DOHH2 (cell line): ENCODE data around the gene HIVEP1.

Experiments
- H3F3A ChIP-seq: fragments of 200-600 bp; sonication (generic), shearing (Covaris generic); 2 replicates; pipeline ENCODE4 v1.6.0; 2016; ENCODE audit warnings: antibody characterized with exemption, mild to moderate bottlenecking; ENCODE audit not compliant: control insufficient read depth, insufficient read depth
- H3K27ac ChIP-seq: fragments of 200-600 bp; sonication (generic); 2 replicates; pipeline ENCODE4 v1.5.1; 2014; ENCODE audit warnings: low read depth, mild to moderate bottlenecking, low read length, moderate library complexity
- H3K27me3 ChIP-seq: fragments of 200-600 bp; sonication (generic); 2 replicates; pipeline ENCODE4 v1.6.1; 2014; ENCODE audit warnings: mild to moderate bottlenecking, low read length, mixed read lengths; ENCODE audit not compliant: control insufficient read depth
- H3K36me3 ChIP-seq: fragments of 200-600 bp; sonication (generic); 2 replicates; pipeline ENCODE4 v1.6.1; 2014; ENCODE audit warnings: mild to moderate bottlenecking, low read length, moderate library complexity, mixed read lengths; ENCODE audit not compliant: control insufficient read depth
- H3K4me1 ChIP-seq: fragments of 200-600 bp; sonication (generic); 2 replicates; pipeline ENCODE4 v1.6.1; 2014; ENCODE audit warnings: mild to moderate bottlenecking, low read length, mixed read lengths; ENCODE audit not compliant: control insufficient read depth
- H3K4me2 ChIP-seq: fragments of 200-600 bp; sonication (generic); 2 replicates; pipeline ENCODE4 v1.6.0; 2014; ENCODE audit warnings: mild to moderate bottlenecking, low read length, moderate library complexity
- H3K4me3 ChIP-seq: fragments of 200-600 bp; sonication (generic); 2 replicates; pipeline ENCODE4 v1.5.1; 2014; ENCODE audit warnings: mild to moderate bottlenecking, low read length, mixed read lengths
- H3K79me2 ChIP-seq: fragments of 200-600 bp; sonication (generic); 2 replicates; pipeline ENCODE4 v1.6.1; 2014; ENCODE audit warnings: mild to moderate bottlenecking, low read length, mixed read lengths; ENCODE audit not compliant: control insufficient read depth
- H3K9me2 ChIP-seq: fragments of 200-600 bp; sonication (generic); replicated peaks from 2 replicates; pipeline ENCODE4 v1.6.1; 2014; ENCODE audit warnings: mild to moderate bottlenecking, low read length, mixed read lengths; ENCODE audit not compliant: control insufficient read depth
- H3K9me3 ChIP-seq: fragments of 200-600 bp; sonication (generic); 2 replicates; pipeline ENCODE4 v1.6.1; 2014; ENCODE audit warnings: antibody characterized with exemption, low read length, mixed read lengths; ENCODE audit not compliant: control insufficient read depth, insufficient read depth
- H4K20me1 ChIP-seq: fragments of 200-600 bp; sonication (generic); 2 replicates; pipeline ENCODE4 v1.6.0; 2014; ENCODE audit warnings: low read depth, mild to moderate bottlenecking, antibody characterized with exemption, low read length, moderate library complexity; ENCODE audit not compliant: control insufficient read depth, insufficient read depth
- CTCF ChIP-seq: fragments of 200-600 bp; sonication (generic); IDR thresholded peaks from one replicate; pipeline ENCODE4 v1.5.1; 2014; ENCODE audit warnings: antibody characterized with exemption, mild to moderate bottlenecking, low read depth, low read length; ENCODE audit not compliant: poor library complexity, severe bottlenecking
- EZH2phosphoT487 ChIP-seq: fragments of 200-600 bp; sonication (generic); IDR thresholded peaks from 2 replicates; pipeline ENCODE4 v1.6.1; 2017; ENCODE audit warnings: borderline replicate concordance, mild to moderate bottlenecking, antibody characterized with exemption, low read length, moderate library complexity, mixed read lengths

Gene HIVEP1

GRCh38 chr6:11992086-11992485, 20.0 kb upstream of the HIVEP1 start:
- Histone ChIP-seq H3K27me3 (no peaks in the 10 kb centered on the region), H3K79me2 (no peaks in the 10 kb centered on the region), H3K4me3 (no peak overlapping the region), H3F3A (no peaks in the 10 kb centered on the region), H4K20me1 (no peaks in the 10 kb centered on the region), H3K36me3 (no peaks in the 10 kb centered on the region), H3K4me1 (no peaks in the 10 kb centered on the region), H3K9me2 (no peaks in the 10 kb centered on the region), H3K27ac (no peak overlapping the region), H3K9me3 (no peaks in the 10 kb centered on the region), H3K4me2 (no peak overlapping the region)
- TF ChIP-seq CTCF: no peak
- TF ChIP-seq EZH2phosphoT487: no peak

GRCh38 chr6:11994875-11995461, 17.1 kb upstream of the HIVEP1 start:
- no peak overlapping the region for H3K27ac ChIP-seq
- H3K36me3 ChIP-seq: no peaks in the 10 kb centered on the region
- H4K20me1 ChIP-seq: no peaks in the 10 kb centered on the region
- no peaks in the 10 kb centered on the region for H3K9me3 ChIP-seq
- no peaks in the 10 kb centered on the region for H3F3A ChIP-seq
- no peaks in the 10 kb centered on the region for H3K4me1 ChIP-seq
- H3K4me3 ChIP-seq: no peak overlapping the region
- H3K9me2 ChIP-seq: no peaks in the 10 kb centered on the region
- no peaks in the 10 kb centered on the region for H3K79me2 ChIP-seq
- TF ChIP-seq CTCF (no peak), EZH2phosphoT487 (no peak)
- H3K27me3 ChIP-seq: peaks cover 5% of the 10 kb centered on the region
- no peak overlapping the region for H3K4me2 ChIP-seq

- Histone ChIP-seq H3K9me3 (no peaks in the 10 kb centered on the region), H3K79me2 (no peaks in the 10 kb centered on the region), H3K9me2 (no peaks in the 10 kb centered on the region), H3F3A (no peaks in the 10 kb centered on the region), H3K27me3 (peaks cover 16% of the 10 kb centered on the region), H3K27ac (no peak overlapping the region), H3K36me3 (no peaks in the 10 kb centered on the region), H3K4me1 (no peaks in the 10 kb centered on the region), H4K20me1 (no peaks in the 10 kb centered on the region), H3K4me3 (no peak overlapping the region), H3K4me2 (no peak overlapping the region)
- TF ChIP-seq CTCF (no peak), EZH2phosphoT487 (no peak)
Observed at GRCh38 chr6:11996751-11997150, 15.4 kb upstream of the HIVEP1 start.
